NCI-H69 (cell line): ENCODE results near the gene IMPG2.
A peak's percentile ranks its signal among the peaks of the same experiment; 100 is the strongest.
"Not testable (repeated sequence)": the region's sequence is repeated elsewhere in the genome, so short reads cannot be mapped to it uniquely, and the experiment has no call there.

Experiments used
- DNase-seq: peaks from one replicate; lab custom pipeline; 2025; lab: John Stamatoyannopoulos, UW

Gene IMPG2

GRCh38 chr3:101320475-101320874 lies at the start of gene IMPG2:
Gene IMPG2 (minus strand): TSS chr3:101320575. CDS start chr3:101320372, 203 bp downstream.
- no peak for DNase-seq

- peak; percentile 2 for DNase-seq
Observed at GRCh38 chr3:101362406-101362805, 42.0 kb upstream of the IMPG2 start.

- DNase-seq = no peak
Observed at GRCh38 chr3:101351829-101352228, 31.5 kb upstream of the IMPG2 start.

- no peak for DNase-seq
Observed at GRCh38 chr3:101340591-101340990, 20.2 kb upstream of the IMPG2 start.

- no peak for DNase-seq
Observed at GRCh38 chr3:101333883-101334282, 13.5 kb upstream of the IMPG2 start.

- no peak for DNase-seq
Observed at GRCh38 chr3:101329016-101329673, 8.8 kb upstream of the IMPG2 start.

- peak; percentile 1 for DNase-seq
Observed at GRCh38 chr3:101325393-101326134, 5.2 kb upstream of the IMPG2 start.

GRCh38 chr3:101319531-101319930 lies 844 bp downstream of the IMPG2 start:
- DNase-seq = no peak

GRCh38 chr3:101312545-101312944 lies 7.8 kb downstream of the IMPG2 start:
- DNase-seq = no peak

- peak; percentile 0 for DNase-seq
Observed at GRCh38 chr3:101311676-101312075, 8.7 kb downstream of the IMPG2 start.

GRCh38 chr3:101310978-101311375 lies 9.4 kb downstream of the IMPG2 start:
- DNase-seq = no peak

GRCh38 chr3:101308147-101308772 lies 12.1 kb downstream of the IMPG2 start:
- not testable (repeated sequence) for DNase-seq

- no peak for DNase-seq
Observed at GRCh38 chr3:101303836-101304235, 16.5 kb downstream of the IMPG2 start.

- DNase-seq = no peak
Observed at GRCh38 chr3:101303089-101303731, 17.2 kb downstream of the IMPG2 start.

- peak; percentile 4 for DNase-seq
Observed at GRCh38 chr3:101300073-101300472, 20.3 kb downstream of the IMPG2 start.

GRCh38 chr3:101292027-101292426 lies 28.3 kb downstream of the IMPG2 start:
- DNase-seq = no peak

- DNase-seq = no peak
Observed at GRCh38 chr3:101288294-101288693, 32.1 kb downstream of the IMPG2 start.

GRCh38 chr3:101284757-101285156 lies 35.6 kb downstream of the IMPG2 start:
- DNase-seq = no peak

- no peak for DNase-seq
Observed at GRCh38 chr3:101281521-101282030, 38.8 kb downstream of the IMPG2 start.

- no peak for DNase-seq
Observed at GRCh38 chr3:101279765-101280385, 40.5 kb downstream of the IMPG2 start.

GRCh38 chr3:101279162-101279561 lies 41.2 kb downstream of the IMPG2 start:
- no peak for DNase-seq

- peak; percentile 1 for DNase-seq
Observed at GRCh38 chr3:101278727-101279126, 41.6 kb downstream of the IMPG2 start.
